Right renal cortex interstitium (tissue), 3 donors: ENCODE results near the gene SENP8. TPM values are rescaled to one million over a fixed set of nuclear protein-coding genes. Genes with fewer than 3 reads are reported as not detected.

ENCODE experiments used
- DNase-seq, 3 donors: peaks; one replicate each; pipeline ENCODE4 v3.0.0-alpha.2; 2013; ENCODE audit warnings: low read depth in 3 of 3, low spot score in 2 of 3
- polyA plus RNA-seq, 3 donors: library from polyadenylated mRNA; unstranded; fragments of 120-200 nt; gene quantifications; one replicate each; pipeline ENCODE4 v1.2.1, GENCODE V29; 2013; ENCODE audit not compliant: insufficient read length in 3 of 3

The SENP8 gene
- polyA plus RNA-seq, 3 donors = 7.6 to 8.0 (median 7.9) TPM

GRCh38 chr15:72112805-72113204, 5.4 kb upstream of the SENP8 start:
- no peak for DNase-seq

GRCh38 chr15:72113347-72114031, 4.7 kb upstream of the SENP8 start:
- DNase-seq = no peak

GRCh38 chr15:72116731-72117485, 1.3 kb upstream of the SENP8 start:
- peak in 1 of 3 donors; percentile 33 for DNase-seq

- DNase-seq = peak in 2 of 3 donors; percentile 27 to 66
Measured at GRCh38 chr15:72117486-72118016, 652 bp upstream of the SENP8 start.

GRCh38 chr15:72124218-72124617, 6.0 kb downstream of the SENP8 start:
- no peak for DNase-seq

GRCh38 chr15:72127724-72128322, 9.6 kb downstream of the SENP8 start:
- no peak for DNase-seq

GRCh38 chr15:72128359-72128758, 10.2 kb downstream of the SENP8 start:
- DNase-seq = no peak

GRCh38 chr15:72130272-72130671, 12.1 kb downstream of the SENP8 start:
- DNase-seq = no peak

GRCh38 chr15:72131922-72132321, 13.7 kb downstream of the SENP8 start:
- DNase-seq = no peak

GRCh38 chr15:72133211-72133610, 15.0 kb downstream of the SENP8 start:
- DNase-seq = no peak

- no peak for DNase-seq
Measured at GRCh38 chr15:72135719-72136118, 17.5 kb downstream of the SENP8 start.

- no peak for DNase-seq
Measured at GRCh38 chr15:72136170-72137051, 18.2 kb downstream of the SENP8 start.

- no peak for DNase-seq
Measured at GRCh38 chr15:72139667-72140066, 21.5 kb downstream of the SENP8 start.

GRCh38 chr15:72140088-72140487, 21.9 kb downstream of the SENP8 start:
- DNase-seq = no peak

- DNase-seq = no peak
Measured at GRCh38 chr15:72141171-72142084, 23.2 kb downstream of the SENP8 start.

GRCh38 chr15:72146221-72146620, 28.0 kb downstream of the SENP8 start:
- no peak for DNase-seq

GRCh38 chr15:72146934-72147333, 28.7 kb downstream of the SENP8 start:
- no peak for DNase-seq

GRCh38 chr15:72147418-72147817, 29.2 kb downstream of the SENP8 start:
- no peak for DNase-seq

- DNase-seq = no peak
Measured at GRCh38 chr15:72153269-72154000, 35.2 kb downstream of the SENP8 start.
